H1 (cell line): ENCODE data around the gene FAM120C. TPM values are rescaled to one million over a fixed set of nuclear protein-coding genes. Genes with fewer than 3 reads are reported as not detected.

Experiments
- CHD7 ChIP-seq: fragments of 300-600 bp; sonication (generic); IDR thresholded peaks from 2 replicates; pipeline ENCODE4 v1.7.1; 2012; ENCODE audit warnings: low read length, moderate library complexity, mild to moderate bottlenecking, inconsistent platforms; ENCODE audit not compliant: insufficient replicate concordance
- SP1 ChIP-seq: IDR thresholded peaks from 2 replicates; pipeline ENCODE4 v1.6.1; 2011; ENCODE audit warnings: low read depth, low read length
- polyA plus RNA-seq, 7 experiments: library from polyadenylated mRNA; depleted of rRNA in 3 of 7; stranded (reverse) in 5 of 7; unstranded in 2 of 7; fragments of >200 nt in 5 of 7; fragments of 200-250 nt in 2 of 7; gene quantifications; 1 replicate in 5 of 7; 2 replicates in 1 of 7; 4 replicates in 1 of 7; pipeline versions ENCODE4 v1.2.1 to v1.2.3, GENCODE V29; 2011 to 2013; ENCODE audit warnings: missing spikeins in 2 of 7, mixed read lengths in 2 of 7
- total RNA-seq: library from RNA; stranded (reverse); fragmentation: NEBNext Ultra II Directional; extraction: Animal tissue kit (Norgen Biotek cat#: 25700); gene quantifications from 2 replicates; pipeline ENCODE4 v1.2.1, GENCODE V29; 2021

Gene FAM120C
- total and polyA plus RNA-seq, 2 of the 8 experiments (the other 6 are each of a cell fraction or from before 2014, with no cell fraction given) = 4.4 to 8.1 TPM

GRCh38 chrX:54042609-54043021, 140.4 kb downstream of the FAM120C start (continued):
- TF ChIP-seq CHD7 (no peak), SP1 (no peak)
- TF ChIP-seq, all 59 proteins: peak for 6
